Type B pancreatic cell (in vitro differentiated cells): ENCODE results near the gene FCHSD1. TPM values are rescaled to one million over a fixed set of nuclear protein-coding genes. Genes with fewer than 3 reads are reported as not detected.

Experiments used
- DNase-seq: peaks from one replicate; pipeline ENCODE4 v3.0.0; 2021; ENCODE audit warnings: mixed read lengths; ENCODE audit not compliant: unreplicated experiment; ENCODE audit errors: extremely low spot score
- H3K27ac Mint-ChIP-seq: 2 replicates; pipeline ENCODE4 v1.8.0; 2021; ENCODE audit warnings: mild to moderate bottlenecking, mixed read lengths
- H3K27me3 Mint-ChIP-seq: 2 replicates; pipeline ENCODE4 v1.8.0; 2021; ENCODE audit warnings: mixed read lengths
- H3K36me3 Mint-ChIP-seq: 2 replicates; pipeline ENCODE4 v1.8.0; 2021; ENCODE audit warnings: mixed read lengths
- H3K4me1 Mint-ChIP-seq: one replicate; pipeline ENCODE4 v1.8.0; 2021; ENCODE audit warnings: mixed read lengths; ENCODE audit not compliant: unreplicated experiment
- H3K4me3 Mint-ChIP-seq: 2 replicates; pipeline ENCODE4 v1.8.0; 2021; ENCODE audit warnings: mild to moderate bottlenecking, mixed read lengths
- H3K9me3 Mint-ChIP-seq: 2 replicates; pipeline ENCODE4 v1.8.0; 2021; ENCODE audit warnings: mixed read lengths
- long read RNA-seq: library from polyadenylated mRNA; unstranded; transcript quantifications from one replicate; pipeline ENCODE4 v2.0.0, GENCODE V29; 2020
- total RNA-seq: library from RNA; stranded (reverse); gene quantifications from 2 replicates; pipeline ENCODE4 v1.2.1, GENCODE V29; 2021; ENCODE audit warnings: low replicate concordance
- TF ChIP-seq, protein P1 (sequence below): fragments of 200-600 bp; sonication (generic); conservative IDR thresholded peaks from 2 replicates; pipeline ENCODE4 v1.5.0; 2021; ENCODE audit warnings: antibody characterized with exemption, mild to moderate bottlenecking

Gene FCHSD1
- total RNA-seq: 28.5 and 29.4 TPM in 2 replicates
- long read RNA-seq, partial matches to known transcripts: 1 of 2 reads
- long read RNA-seq, other reads (novel, unspliced or antisense): 1 of 2 reads

GRCh38 chr5:141650851-141651727 is at the start of gene FCHSD1:
Gene FCHSD1 (minus strand): TSS chr5:141651418. CDS start chr5:141651368, 50 bp downstream.
- DNase-seq: peak; percentile 88
- TF ChIP-seq, protein P1, sequence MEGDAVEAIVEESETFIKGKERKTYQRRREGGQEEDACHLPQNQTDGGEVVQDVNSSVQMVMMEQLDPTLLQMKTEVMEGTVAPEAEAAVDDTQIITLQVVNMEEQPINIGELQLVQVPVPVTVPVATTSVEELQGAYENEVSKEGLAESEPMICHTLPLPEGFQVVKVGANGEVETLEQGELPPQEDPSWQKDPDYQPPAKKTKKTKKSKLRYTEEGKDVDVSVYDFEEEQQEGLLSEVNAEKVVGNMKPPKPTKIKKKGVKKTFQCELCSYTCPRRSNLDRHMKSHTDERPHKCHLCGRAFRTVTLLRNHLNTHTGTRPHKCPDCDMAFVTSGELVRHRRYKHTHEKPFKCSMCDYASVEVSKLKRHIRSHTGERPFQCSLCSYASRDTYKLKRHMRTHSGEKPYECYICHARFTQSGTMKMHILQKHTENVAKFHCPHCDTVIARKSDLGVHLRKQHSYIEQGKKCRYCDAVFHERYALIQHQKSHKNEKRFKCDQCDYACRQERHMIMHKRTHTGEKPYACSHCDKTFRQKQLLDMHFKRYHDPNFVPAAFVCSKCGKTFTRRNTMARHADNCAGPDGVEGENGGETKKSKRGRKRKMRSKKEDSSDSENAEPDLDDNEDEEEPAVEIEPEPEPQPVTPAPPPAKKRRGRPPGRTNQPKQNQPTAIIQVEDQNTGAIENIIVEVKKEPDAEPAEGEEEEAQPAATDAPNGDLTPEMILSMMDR: peak; percentile 37
- H3K36me3 Mint-ChIP-seq: peaks cover 1% of the 10 kb centered on the region
- H3K4me3 Mint-ChIP-seq: peak within 1 kb of the TSS; percentile 99
- H3K4me1 Mint-ChIP-seq: peaks cover 4% of the 10 kb centered on the region
- peak within 1 kb of the TSS; percentile 9 for H3K27ac Mint-ChIP-seq
- H3K9me3 Mint-ChIP-seq: no peaks in the 10 kb centered on the region
- no peaks in the 10 kb centered on the region for H3K27me3 Mint-ChIP-seq

DNA sequence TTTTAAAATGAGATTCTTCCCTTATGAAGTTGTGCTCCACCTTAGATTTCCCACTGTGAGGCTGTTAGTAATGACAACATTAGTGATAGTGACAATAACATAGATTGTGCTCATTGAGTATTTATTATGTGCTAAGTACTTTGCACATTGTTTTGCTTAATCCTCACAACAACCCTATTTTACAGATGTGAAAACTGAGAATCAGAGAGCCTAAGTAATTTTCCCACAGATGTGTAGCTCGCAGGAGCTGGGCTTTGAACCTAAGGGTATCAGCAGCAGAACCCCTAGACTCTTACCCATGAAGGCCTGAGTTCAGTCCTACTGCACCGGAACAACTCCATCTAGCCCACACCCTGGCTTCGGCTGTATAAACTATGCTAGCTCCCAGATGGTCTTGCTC is 46.4 kb upstream of the FCHSD1 start:
- peaks cover 74% of the 10 kb centered on the region for H3K27me3 Mint-ChIP-seq
- no peaks in the 10 kb centered on the region for H3K9me3 Mint-ChIP-seq
- peaks cover under 1% of the 10 kb centered on the region for H3K4me1 Mint-ChIP-seq
- TF ChIP-seq, protein P1: no peak
- H3K4me3 Mint-ChIP-seq: no peak overlapping the region
- no peak for DNase-seq
- H3K36me3 Mint-ChIP-seq: no peaks in the 10 kb centered on the region
- H3K27ac Mint-ChIP-seq: no peak overlapping the region

- Mint-ChIP-seq H3K27ac (peak overlapping the region; percentile 68), H3K9me3 (no peaks in the 10 kb centered on the region)
Observed at GRCh38 chr5:141696431-141696830, 45.2 kb upstream of the FCHSD1 start.

DNA sequence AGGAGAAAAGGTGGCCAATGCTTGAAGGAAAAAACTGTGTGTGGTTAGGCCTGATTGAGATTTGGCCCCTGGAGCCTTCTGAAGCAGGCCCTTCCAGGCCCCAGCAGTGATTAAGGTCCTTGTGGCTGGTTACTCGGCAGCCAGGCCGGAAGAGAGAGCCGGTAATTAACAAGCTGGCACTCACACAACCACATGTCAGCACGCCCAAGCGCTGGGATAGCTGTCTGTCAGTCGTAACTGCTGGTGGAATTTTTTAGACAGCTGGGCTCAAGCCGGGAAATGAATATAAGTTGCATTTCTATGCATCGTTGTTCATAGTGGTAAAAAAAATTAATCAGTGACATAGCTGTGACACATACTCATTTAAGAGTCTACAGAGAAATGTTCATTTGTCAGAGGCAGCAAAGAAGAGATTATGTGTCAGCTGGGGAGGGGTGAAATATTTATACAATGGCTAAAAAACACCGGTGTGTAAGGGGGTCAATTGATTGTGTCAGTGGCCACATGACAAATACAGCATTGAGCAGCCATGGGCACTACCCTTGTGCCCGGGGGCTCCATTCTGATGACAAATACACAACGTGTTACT is 44.5 kb upstream of the FCHSD1 start:
- TF ChIP-seq, protein P1: no peak
- no peak overlapping the region for H3K4me3 Mint-ChIP-seq
- peak overlapping the region; percentile 68 for H3K27ac Mint-ChIP-seq
- H3K9me3 Mint-ChIP-seq: no peaks in the 10 kb centered on the region
- no peak for DNase-seq
- peaks cover 84% of the 10 kb centered on the region for H3K27me3 Mint-ChIP-seq
- no peaks in the 10 kb centered on the region for H3K36me3 Mint-ChIP-seq
- H3K4me1 Mint-ChIP-seq: peaks cover 9% of the 10 kb centered on the region

More at GRCh38 chr5:141696431-141696830, 45.2 kb upstream of the FCHSD1 start:
- TF ChIP-seq, protein P1: no peak
- peaks cover 85% of the 10 kb centered on the region for H3K27me3 Mint-ChIP-seq
- H3K4me3 Mint-ChIP-seq: no peak overlapping the region
- DNase-seq: no peak
- no peaks in the 10 kb centered on the region for H3K36me3 Mint-ChIP-seq
- peaks cover 9% of the 10 kb centered on the region for H3K4me1 Mint-ChIP-seq

DNA sequence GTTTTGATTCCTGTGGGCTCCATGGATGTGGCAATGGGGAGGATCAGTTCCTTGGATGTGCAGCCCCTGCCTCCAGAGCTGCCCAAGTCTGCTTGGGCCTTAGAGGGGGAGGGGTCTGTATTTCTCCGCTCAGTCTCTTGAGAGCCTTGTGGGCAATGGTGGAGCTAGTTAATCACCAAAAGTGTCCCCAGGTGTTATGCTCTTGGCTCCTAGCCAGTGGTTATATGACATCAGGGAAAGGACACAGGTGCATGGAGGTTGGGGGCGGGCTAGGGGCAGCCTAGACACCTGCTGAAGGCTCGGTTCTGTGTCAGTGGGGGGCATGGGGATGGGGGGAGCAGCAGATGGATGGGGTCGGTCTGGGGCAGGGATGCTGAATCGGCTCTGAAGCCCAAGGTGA is 43.3 kb upstream of the FCHSD1 start:
- Mint-ChIP-seq H3K9me3 (no peaks in the 10 kb centered on the region), H3K4me1 (peaks cover 9% of the 10 kb centered on the region), H3K36me3 (no peaks in the 10 kb centered on the region), H3K27me3 (peaks cover 84% of the 10 kb centered on the region), H3K27ac (no peak overlapping the region), H3K4me3 (no peak overlapping the region)
- no peak for DNase-seq
- TF ChIP-seq, protein P1: no peak
